Stomach (tissue), 9 donors: ENCODE measurements around the gene REC114. TPM values are rescaled to one million over a fixed set of nuclear protein-coding genes. Genes with fewer than 3 reads are reported as not detected.

ENCODE experiments used
- DNase-seq, 2 donors: peaks; one replicate each; pipeline versions ENCODE4 v3.0.0 to v3.0.0-alpha.2; 2013 to 2019
- H3K27ac ChIP-seq, 5 donors: fragments of 200-600 bp in 4 of 5; sonication (generic) in 4 of 5; one replicate each; pipeline ENCODE4 v1.5.1; 2013 to 2019; ENCODE audit warnings: mild to moderate bottlenecking in 1 of 5, moderate library complexity in 1 of 5
- H3K27me3 ChIP-seq, 3 donors: fragments of 200-600 bp; sonication (generic); one replicate each; pipeline ENCODE4 v1.5.1; 2017 to 2019; ENCODE audit warnings: mixed run types in 1 of 3
- H3K36me3 ChIP-seq, 4 donors: fragments of 200-600 bp; sonication (generic); 1 replicate in 3 of 4; 2 replicates in 1 of 4; pipeline ENCODE4 v1.5.1; 2016 to 2019
- H3K4me1 ChIP-seq, 4 donors: fragments of 200-600 bp; sonication (generic); one replicate each; pipeline ENCODE4 v1.5.1; 2016 to 2019
- H3K4me3 ChIP-seq, 4 donors: fragments of 200-600 bp; sonication (generic) in 3 of 4; one replicate each; pipeline ENCODE4 v1.5.1; 2016 to 2019; ENCODE audit warnings: mild to moderate bottlenecking in 1 of 4
- H3K9me3 ChIP-seq, 4 donors: fragments of 200-600 bp; sonication (generic); one replicate each; pipeline ENCODE4 v1.5.1; 2016 to 2019
- EP300 ChIP-seq: sonication (generic); formaldehyde crosslinking; IDR thresholded peaks from one replicate; pipeline ENCODE4 v1.6.1; 2017; ENCODE audit warnings: antibody characterized with exemption
- POLR2A ChIP-seq, 4 donors: fragments of 450-650 bp; IDR thresholded peaks; one replicate each; pipeline ENCODE4 v1.6.1; 2016; ENCODE audit warnings: antibody characterized with exemption in 4 of 4, control low read depth in 2 of 4, mild to moderate bottlenecking in 1 of 4, moderate library complexity in 1 of 4
- POLR2AphosphoS5 ChIP-seq, 3 donors: sonication (generic); formaldehyde crosslinking; IDR thresholded peaks; one replicate each; pipeline ENCODE4 v1.6.1; 2016; ENCODE audit warnings: antibody characterized with exemption in 3 of 3
- WGBS, 5 donors: extraction: QIAGEN DNeasy Blood & Tissue Kit in 3 of 5; methylation state at CpG; one replicate each; pipeline versions ENCODE4 v1.1.5 to v1.1.7; 2013 to 2018; 5-methylcytosine and 5-hydroxymethylcytosine counted together
- intact Hi-C: fragments of 100-400 bp; cut with DNase I; formaldehyde crosslinking; loops from one replicate; pipeline ENCODE4 v1.15.1; 2023; ENCODE audit warnings: low total_unique reads
- polyA plus RNA-seq, 3 donors: library from polyadenylated mRNA; stranded (reverse); fragments of 200-250 nt; gene quantifications; one replicate each; pipeline ENCODE4 v1.2.3, GENCODE V29; 2013
- total RNA-seq, 5 donors: library from RNA; depleted of rRNA; stranded (reverse); fragments of >200 nt; gene quantifications; one replicate each; pipeline versions ENCODE4 v1.1.0 to v1.2.3, GENCODE V29; 2014 to 2016
- TF ChIP-seq, protein P1 (sequence below), 7 experiments: fragments of 450-650 bp in 4 of 7; fragments of 200-600 bp in 3 of 7; sonication (generic) in 3 of 7; IDR thresholded peaks; one replicate each; pipeline ENCODE4 v1.5.1; 2016 to 2019; ENCODE audit warnings: antibody characterized with exemption in 7 of 7, control low read depth in 2 of 7, mild to moderate bottlenecking in 1 of 7
- donor health status: healthy with polysubstance abuse.
- donor health status: Bipolar disorder and iron deficiency.
- donor health status: healthy.

The REC114 gene
- total and polyA plus RNA-seq, 8 donors = not detected

DNA sequence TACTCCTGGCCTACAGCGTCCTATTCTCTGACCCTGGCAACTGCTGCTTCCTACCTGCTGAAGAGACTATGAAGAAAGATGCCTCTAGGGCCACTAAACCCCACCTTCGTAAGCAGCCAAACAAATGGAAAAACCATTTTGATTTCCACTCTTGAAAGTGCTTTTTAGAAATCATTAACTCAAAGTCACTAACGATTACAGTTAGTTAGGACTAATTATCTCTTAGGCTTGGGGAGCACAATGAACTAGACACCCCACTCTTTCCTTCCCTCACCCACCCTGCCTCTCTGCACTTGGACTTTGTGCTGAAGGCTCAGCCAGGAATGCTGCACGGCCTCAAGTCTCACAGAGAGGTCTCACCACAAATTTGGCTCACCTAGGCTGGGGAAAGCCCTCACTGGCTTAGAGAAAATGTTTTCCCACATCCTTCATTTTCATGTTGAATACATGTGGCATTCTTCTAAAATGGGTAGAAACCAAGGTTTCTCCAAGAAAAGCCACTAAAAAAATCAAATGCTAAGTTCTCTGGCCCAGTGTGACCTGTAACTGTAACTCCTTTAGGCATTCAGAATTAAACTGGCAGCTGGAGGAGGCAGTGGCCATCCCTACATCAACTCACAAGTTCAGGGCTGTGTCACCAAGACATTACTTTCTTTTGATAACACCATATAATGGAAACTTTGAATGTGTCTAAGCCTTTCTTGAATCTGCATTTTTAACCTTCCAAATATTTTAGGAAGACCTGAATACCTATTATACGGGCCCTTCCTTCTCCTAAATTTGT, 143.1 kb downstream of the REC114 start:
- no peak overlapping the region for H3K4me3 ChIP-seq
- peaks cover 43 to 100% (median 99%) of the 10 kb centered on the region in 4 donors for H3K36me3 ChIP-seq
- no peaks in the 10 kb centered on the region for H3K9me3 ChIP-seq
- no peaks in the 10 kb centered on the region for H3K27me3 ChIP-seq
- 72 to 84% (median 80%) methylated on average over 5 of the region's 5 CpGs for WGBS, 5 donors
- no peak overlapping the region for H3K27ac ChIP-seq
- DNase-seq = no peak
- intact Hi-C loops = no loop called here
- peaks cover 0 to under 1% (median 0%) of the 10 kb centered on the region in 4 donors for H3K4me1 ChIP-seq
- TF ChIP-seq EP300 (no peak), POLR2AphosphoS5 (IDR thresholded peaks at IDR 0.05) (no peak), POLR2A (IDR thresholded peaks at IDR 0.05) (no peak)
- TF ChIP-seq, protein P1, sequence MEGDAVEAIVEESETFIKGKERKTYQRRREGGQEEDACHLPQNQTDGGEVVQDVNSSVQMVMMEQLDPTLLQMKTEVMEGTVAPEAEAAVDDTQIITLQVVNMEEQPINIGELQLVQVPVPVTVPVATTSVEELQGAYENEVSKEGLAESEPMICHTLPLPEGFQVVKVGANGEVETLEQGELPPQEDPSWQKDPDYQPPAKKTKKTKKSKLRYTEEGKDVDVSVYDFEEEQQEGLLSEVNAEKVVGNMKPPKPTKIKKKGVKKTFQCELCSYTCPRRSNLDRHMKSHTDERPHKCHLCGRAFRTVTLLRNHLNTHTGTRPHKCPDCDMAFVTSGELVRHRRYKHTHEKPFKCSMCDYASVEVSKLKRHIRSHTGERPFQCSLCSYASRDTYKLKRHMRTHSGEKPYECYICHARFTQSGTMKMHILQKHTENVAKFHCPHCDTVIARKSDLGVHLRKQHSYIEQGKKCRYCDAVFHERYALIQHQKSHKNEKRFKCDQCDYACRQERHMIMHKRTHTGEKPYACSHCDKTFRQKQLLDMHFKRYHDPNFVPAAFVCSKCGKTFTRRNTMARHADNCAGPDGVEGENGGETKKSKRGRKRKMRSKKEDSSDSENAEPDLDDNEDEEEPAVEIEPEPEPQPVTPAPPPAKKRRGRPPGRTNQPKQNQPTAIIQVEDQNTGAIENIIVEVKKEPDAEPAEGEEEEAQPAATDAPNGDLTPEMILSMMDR (IDR thresholded peaks at IDR 0.05) = no peak

DNA sequence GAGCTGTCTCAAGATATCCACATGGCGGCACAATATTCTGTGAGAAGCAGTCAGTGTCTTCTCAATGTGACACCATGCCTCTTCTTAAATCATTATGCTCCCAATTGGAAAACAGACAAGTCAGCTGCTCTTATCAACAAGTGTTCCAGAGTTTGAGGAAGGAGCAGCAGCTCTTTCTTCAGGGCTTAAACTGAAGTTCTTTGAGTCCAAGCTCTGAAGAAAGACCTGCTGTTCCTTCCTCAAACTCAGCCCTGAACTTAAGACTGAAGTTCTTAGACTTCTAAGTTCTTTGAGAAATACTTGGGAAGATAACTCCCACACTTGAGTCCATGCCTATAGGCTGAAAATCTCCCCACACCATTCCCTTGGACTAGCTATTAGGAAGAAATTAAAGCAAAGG, 146.8 kb downstream of the REC114 start:
- WGBS, 5 donors = 95 to 100% (median 100%) methylated on average over 1 of the region's 1 CpG
- Histone ChIP-seq H3K36me3 (peaks cover 31 to 73% (median 73%) of the 10 kb centered on the region in 4 donors), H3K9me3 (no peaks in the 10 kb centered on the region), H3K4me1 (peaks cover 6 to 26% (median 15%) of the 10 kb centered on the region in 4 donors), H3K27ac (no peak overlapping the region), H3K4me3 (no peak overlapping the region), H3K27me3 (no peaks in the 10 kb centered on the region)
- TF ChIP-seq POLR2A (IDR thresholded peaks at IDR 0.05) (no peak), POLR2AphosphoS5 (IDR thresholded peaks at IDR 0.05) (no peak), EP300 (no peak)
- TF ChIP-seq, protein P1 (IDR thresholded peaks at IDR 0.05) = no peak
- DNase-seq = no peak
- intact Hi-C loops = no loop called here

DNA sequence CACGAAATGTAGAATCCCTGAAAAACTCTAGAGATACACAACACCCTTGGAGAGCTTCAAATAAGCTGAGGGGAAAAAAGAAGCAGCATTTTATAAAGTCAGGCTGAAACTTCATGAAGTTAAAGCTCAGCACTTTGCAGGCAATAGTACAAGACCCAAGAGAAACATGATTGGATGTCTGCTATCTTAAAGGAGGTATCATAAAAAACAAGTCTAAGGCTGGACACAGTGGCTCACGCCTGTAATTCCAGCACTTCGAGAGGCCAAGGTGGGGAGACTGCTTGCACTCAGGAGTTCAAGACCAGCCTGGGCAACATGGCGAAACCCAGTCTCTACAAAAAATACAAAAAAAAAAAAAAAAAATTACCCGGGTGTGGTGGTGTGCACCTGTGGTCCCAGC, 147.3 kb downstream of the REC114 start:
- WGBS, 5 donors = 92 to 98% (median 93%) methylated on average over 5 of the region's 5 CpGs
- H3K4me1 ChIP-seq = peaks cover 10 to 31% (median 18%) of the 10 kb centered on the region in 4 donors
- H3K9me3 ChIP-seq = no peaks in the 10 kb centered on the region
- peaks cover 31 to 69% (median 68%) of the 10 kb centered on the region in 4 donors for H3K36me3 ChIP-seq
- H3K27me3 ChIP-seq = no peaks in the 10 kb centered on the region
- TF ChIP-seq, protein P1 (IDR thresholded peaks at IDR 0.05) = no peak
- TF ChIP-seq EP300 (no peak), POLR2A (IDR thresholded peaks at IDR 0.05) (no peak), POLR2AphosphoS5 (IDR thresholded peaks at IDR 0.05) (no peak)
- no peak for DNase-seq
- no peak overlapping the region for H3K4me3 ChIP-seq
- intact Hi-C loops = no loop called here
- H3K27ac ChIP-seq = no peak overlapping the region

GRCh38 chr15:73593304-73594074, 150.5 kb downstream of the REC114 start:
- no peaks in the 10 kb centered on the region for H3K9me3 ChIP-seq
- H3K27ac ChIP-seq = no peak overlapping the region
- no peak for TF ChIP-seq EP300
- TF ChIP-seq, protein P1 (IDR thresholded peaks at IDR 0.05) = no peak
- TF ChIP-seq POLR2A (IDR thresholded peaks at IDR 0.05) = no peak
- TF ChIP-seq POLR2AphosphoS5 (IDR thresholded peaks at IDR 0.05) = no peak
- DNase-seq = peak in 1 of 2 donors; percentile 88
- peaks cover 12 to 40% (median 38%) of the 10 kb centered on the region in 4 donors for H3K36me3 ChIP-seq
- H3K4me1 ChIP-seq = peaks cover 31 to 63% (median 48%) of the 10 kb centered on the region in 4 donors
- no peaks in the 10 kb centered on the region for H3K27me3 ChIP-seq
- no peak overlapping the region for H3K4me3 ChIP-seq
- intact Hi-C loops = no loop called here
- 41 to 58% (median 51%) methylated on average over 9 of the region's 9 CpGs for WGBS, 5 donors
